NB4 (cell line): ENCODE results near the gene MESP2.

Experiments
- POLR2A ChIP-seq: IDR thresholded peaks from 2 replicates; pipeline ENCODE4 v1.6.1; 2011; ENCODE audit warnings: mild to moderate bottlenecking; ENCODE audit not compliant: insufficient read length; ENCODE audit errors: extremely low read depth
- TF ChIP-seq, protein P1 (sequence below): IDR thresholded peaks from one replicate; pipeline ENCODE4 v1.5.1; 2012; ENCODE audit warnings: low read depth, low read length

DNA sequence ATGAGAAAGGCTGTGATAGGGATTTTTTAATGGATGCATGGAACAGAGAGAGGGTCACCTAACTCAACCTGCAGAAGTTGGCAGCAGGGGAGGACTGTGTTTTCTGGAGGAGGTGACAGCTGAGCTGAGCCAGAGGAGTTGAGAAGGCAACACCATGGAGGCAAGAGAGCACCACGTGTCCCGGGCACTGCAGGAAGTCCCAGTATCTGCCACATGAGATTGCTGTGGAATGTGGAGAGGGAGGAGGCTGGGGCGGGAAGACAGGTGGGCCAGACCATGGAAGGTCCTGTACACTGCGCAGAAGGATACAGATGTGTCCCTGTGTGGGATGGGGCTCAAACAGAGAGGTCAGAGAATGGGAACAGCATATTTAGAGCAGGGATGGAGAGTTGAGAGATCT lies 40.4 kb upstream of the MESP2 start:
- TF ChIP-seq, protein P1, sequence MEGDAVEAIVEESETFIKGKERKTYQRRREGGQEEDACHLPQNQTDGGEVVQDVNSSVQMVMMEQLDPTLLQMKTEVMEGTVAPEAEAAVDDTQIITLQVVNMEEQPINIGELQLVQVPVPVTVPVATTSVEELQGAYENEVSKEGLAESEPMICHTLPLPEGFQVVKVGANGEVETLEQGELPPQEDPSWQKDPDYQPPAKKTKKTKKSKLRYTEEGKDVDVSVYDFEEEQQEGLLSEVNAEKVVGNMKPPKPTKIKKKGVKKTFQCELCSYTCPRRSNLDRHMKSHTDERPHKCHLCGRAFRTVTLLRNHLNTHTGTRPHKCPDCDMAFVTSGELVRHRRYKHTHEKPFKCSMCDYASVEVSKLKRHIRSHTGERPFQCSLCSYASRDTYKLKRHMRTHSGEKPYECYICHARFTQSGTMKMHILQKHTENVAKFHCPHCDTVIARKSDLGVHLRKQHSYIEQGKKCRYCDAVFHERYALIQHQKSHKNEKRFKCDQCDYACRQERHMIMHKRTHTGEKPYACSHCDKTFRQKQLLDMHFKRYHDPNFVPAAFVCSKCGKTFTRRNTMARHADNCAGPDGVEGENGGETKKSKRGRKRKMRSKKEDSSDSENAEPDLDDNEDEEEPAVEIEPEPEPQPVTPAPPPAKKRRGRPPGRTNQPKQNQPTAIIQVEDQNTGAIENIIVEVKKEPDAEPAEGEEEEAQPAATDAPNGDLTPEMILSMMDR = no peak
- no peak for TF ChIP-seq POLR2A
